HEK293 (cell line): ENCODE measurements around the gene TOP2A.
A peak's percentile ranks its signal among the peaks of the same experiment; 100 is the strongest.

Source experiments
- CTCF ChIA-PET: fragments of 350-600 bp; formaldehyde crosslinking; extraction: SDS; loops from one replicate; lab custom pipeline; 2021; ENCODE audit warnings: antibody characterized with exemption; lab: Yijun Ruan, JAX
- POLR2A ChIA-PET: fragments of 300-600 bp; formaldehyde crosslinking; extraction: SDS; loops from one replicate; lab custom pipeline; 2020; ENCODE audit warnings: antibody characterized with exemption, inconsistent platforms; lab: Yijun Ruan, JAX
- H3K27ac ChIP-seq: fragments of 200-500 bp; sonication (Bioruptor generic); 2 replicates; pipeline ENCODE4 v1.5.1; 2014; ENCODE audit warnings: low read depth, low read length, control low read depth, inconsistent platforms; ENCODE audit errors: extremely low read depth
- H3K36me3 ChIP-seq, 2 experiments: fragments of 200-500 bp in 1 of 2; sonication (Bioruptor generic) in 1 of 2; 1 replicate in 1 of 2; 2 replicates in 1 of 2; pipeline ENCODE4 v1.5.1; 2014 to 2017; ENCODE audit warnings: inconsistent platforms in 2 of 2, low read length in 2 of 2; ENCODE audit not compliant: control insufficient read depth in 2 of 2, insufficient read depth in 1 of 2
- H3K4me1 ChIP-seq: fragments of 200-500 bp; sonication (Bioruptor generic); 2 replicates; pipeline ENCODE4 v1.5.1; 2014; ENCODE audit warnings: mild to moderate bottlenecking, low read length, inconsistent platforms; ENCODE audit not compliant: control insufficient read depth, insufficient read depth
- H3K4me3 ChIP-seq: 2 replicates; pipeline ENCODE4 v1.5.1; 2011; ENCODE audit warnings: low read depth, mild to moderate bottlenecking, control low read depth, low read length, moderate library complexity
- H3K9me3 ChIP-seq: fragments of 200-500 bp; sonication (Bioruptor generic); 2 replicates; pipeline ENCODE4 v1.5.1; 2014; ENCODE audit warnings: low read depth, low read length, inconsistent platforms; ENCODE audit not compliant: control insufficient read depth, insufficient read depth
- EGR2 ChIP-seq: fragments of 450-650 bp; formaldehyde crosslinking; IDR thresholded peaks from 2 replicates; pipeline ENCODE4 v1.5.1; 2016; ENCODE audit warnings: low read depth, missing biosample characterization, missing genetic modification characterization
- GLIS1 ChIP-seq: fragments of 450-650 bp; formaldehyde crosslinking; IDR thresholded peaks from 2 replicates; pipeline ENCODE4 v1.5.1; 2016; ENCODE audit warnings: missing biosample characterization, missing genetic modification characterization
- IKZF3 ChIP-seq: fragments of 450-650 bp; IDR thresholded peaks from 2 replicates; pipeline ENCODE4 v1.5.0; 2018; ENCODE audit warnings: missing biosample characterization, mild to moderate bottlenecking, missing genetic modification characterization, moderate library complexity
- SCRT2 ChIP-seq: fragments of 450-650 bp; formaldehyde crosslinking; IDR thresholded peaks from 2 replicates; pipeline ENCODE4 v1.5.1; 2016; ENCODE audit warnings: missing biosample characterization, missing genetic modification characterization
- SETDB1 ChIP-seq: IDR thresholded peaks from one replicate; pipeline ENCODE4 v1.6.1; 2017; ENCODE audit warnings: mild to moderate bottlenecking, low read length, moderate library complexity, mixed read lengths; ENCODE audit not compliant: insufficient read length
- SP3 ChIP-seq: fragments of 450-650 bp; formaldehyde crosslinking; IDR thresholded peaks from 2 replicates; pipeline ENCODE4 v1.5.1; 2016; ENCODE audit warnings: missing biosample characterization, missing genetic modification characterization
- TRIM28 ChIP-seq: IDR thresholded peaks from 2 replicates; pipeline ENCODE4 v1.6.1; 2011; ENCODE audit warnings: low read length, control low read depth, borderline replicate concordance
- ZIC2 ChIP-seq: fragments of 450-650 bp; formaldehyde crosslinking; IDR thresholded peaks from 2 replicates; pipeline ENCODE4 v1.5.1; 2016; ENCODE audit warnings: missing biosample characterization, missing genetic modification characterization
- ZNF114 ChIP-seq: fragments of 450-650 bp; formaldehyde crosslinking; IDR thresholded peaks from 2 replicates; pipeline ENCODE4 v1.5.0; 2017; ENCODE audit warnings: missing biosample characterization, missing genetic modification characterization
- ZNF132 ChIP-seq: fragments of 450-650 bp; formaldehyde crosslinking; IDR thresholded peaks from 2 replicates; pipeline ENCODE4 v1.5.1; 2017; ENCODE audit warnings: missing biosample characterization, missing genetic modification characterization, borderline replicate concordance
- ZNF202 ChIP-seq: fragments of 450-650 bp; formaldehyde crosslinking; IDR thresholded peaks from 2 replicates; pipeline ENCODE4 v1.5.1; 2016; ENCODE audit warnings: missing biosample characterization, missing genetic modification characterization, borderline replicate concordance
- ZNF433 ChIP-seq: fragments of 450-650 bp; formaldehyde crosslinking; IDR thresholded peaks from 2 replicates; pipeline ENCODE4 v1.5.1; 2016; ENCODE audit warnings: missing biosample characterization, missing genetic modification characterization, low read depth
- ZNF473 ChIP-seq: fragments of 450-650 bp; formaldehyde crosslinking; IDR thresholded peaks from 2 replicates; pipeline ENCODE4 v1.5.1; 2017; ENCODE audit warnings: missing biosample characterization, missing genetic modification characterization
- ZNF548 ChIP-seq: fragments of 450-650 bp; formaldehyde crosslinking; IDR thresholded peaks from 2 replicates; pipeline ENCODE4 v1.5.1; 2016; ENCODE audit warnings: missing biosample characterization, missing genetic modification characterization
- ZNF624 ChIP-seq: fragments of 450-650 bp; formaldehyde crosslinking; IDR thresholded peaks from 2 replicates; pipeline ENCODE4 v1.5.1; 2017; ENCODE audit warnings: missing biosample characterization, missing genetic modification characterization
- ZNF660 ChIP-seq: fragments of 450-650 bp; IDR thresholded peaks from 2 replicates; pipeline ENCODE4 v1.5.1; 2018; ENCODE audit warnings: missing biosample characterization, mild to moderate bottlenecking, missing genetic modification characterization
- ZNF670 ChIP-seq: fragments of 450-650 bp; formaldehyde crosslinking; IDR thresholded peaks from 2 replicates; pipeline ENCODE4 v1.5.1; 2016; ENCODE audit warnings: missing biosample characterization, missing genetic modification characterization, low read depth
- ZNF701 ChIP-seq: fragments of 450-650 bp; formaldehyde crosslinking; IDR thresholded peaks from 2 replicates; pipeline ENCODE4 v1.5.1; 2016; ENCODE audit warnings: missing biosample characterization, missing genetic modification characterization
- ZNF792 ChIP-seq: fragments of 450-650 bp; formaldehyde crosslinking; IDR thresholded peaks from 2 replicates; pipeline ENCODE4 v1.5.1; 2016; ENCODE audit warnings: missing biosample characterization, missing genetic modification characterization
- ZNF830 ChIP-seq: fragments of 450-650 bp; IDR thresholded peaks from 2 replicates; pipeline ENCODE4 v1.5.0; 2018; ENCODE audit warnings: missing biosample characterization, missing genetic modification characterization, low read depth, mild to moderate bottlenecking, moderate library complexity
- ZXDB ChIP-seq: fragments of 450-650 bp; formaldehyde crosslinking; IDR thresholded peaks from 2 replicates; pipeline ENCODE4 v1.5.1; 2016; ENCODE audit warnings: missing biosample characterization, missing genetic modification characterization
- TF ChIP-seq, protein P1 (sequence below): fragments of 450-650 bp; formaldehyde crosslinking; IDR thresholded peaks from 2 replicates; pipeline ENCODE4 v1.5.1; 2016; ENCODE audit warnings: missing biosample characterization, missing genetic modification characterization
- TF ChIP-seq, protein P2 (sequence below): fragments of 450-650 bp; formaldehyde crosslinking; IDR thresholded peaks from 2 replicates; pipeline ENCODE4 v1.5.1; 2016; ENCODE audit warnings: missing biosample characterization, missing genetic modification characterization

TOP2A gene

DNA sequence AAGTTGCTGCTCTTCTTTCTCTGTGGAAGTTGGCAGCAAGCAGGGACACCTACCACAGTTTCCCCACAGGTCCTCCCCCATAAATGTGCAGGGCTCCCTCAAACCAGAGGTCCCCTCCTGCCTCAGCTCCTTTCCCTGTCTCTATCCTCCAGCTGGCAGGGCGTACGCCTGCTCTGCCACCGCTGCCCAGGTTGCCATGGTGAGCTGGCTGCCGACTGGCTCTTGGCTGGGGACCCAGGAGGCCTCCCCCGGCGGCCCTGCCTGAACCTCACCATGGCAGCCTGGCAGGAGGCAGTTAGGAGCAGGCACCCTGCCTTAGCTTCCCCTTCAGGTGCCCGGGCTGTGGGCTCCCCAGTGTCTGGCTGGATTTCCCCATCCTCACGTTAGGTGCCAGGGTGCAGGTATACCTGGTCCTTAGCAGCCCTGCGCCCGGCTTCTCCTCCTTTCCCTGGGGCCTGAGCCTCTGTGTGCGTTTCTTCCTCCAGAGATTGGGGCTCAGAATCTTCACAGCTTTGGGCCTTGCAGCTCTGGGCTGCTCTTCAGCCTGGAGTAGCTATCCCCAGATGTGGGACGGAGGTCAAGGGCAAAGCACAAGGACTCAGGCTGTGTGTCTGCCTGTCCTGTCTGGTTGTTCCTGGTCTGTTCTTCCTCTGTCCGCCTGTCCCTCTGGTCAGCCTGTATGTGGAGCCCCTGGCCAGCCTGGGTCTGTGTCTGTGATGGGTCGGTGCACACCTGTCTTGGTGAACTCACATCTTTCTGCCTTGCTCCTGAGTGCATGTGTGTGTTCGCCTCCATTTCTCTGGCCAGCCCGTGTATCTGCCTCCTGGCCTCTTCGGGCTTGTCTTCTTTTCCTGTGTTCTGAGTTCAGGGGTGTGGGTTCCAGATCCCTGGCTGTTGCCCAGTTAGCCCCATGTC, 68.9 kb downstream of the TOP2A start:
- no peak overlapping the region for H3K27ac ChIP-seq
- CTCF ChIA-PET: interaction anchor here (0.5 to 3.6 kb wide), 5 partner anchors 9 to 46 kb away, joined by 3 to 27 read pairs (median 4); no protein-coding TSS in a partner anchor
- H3K4me3 ChIP-seq: no peak overlapping the region
- TF ChIP-seq ZIC2 (0 out of 2 replicates have a peak, but pooled peaks have one; percentile 25), TRIM28 (no peak)
- TF ChIP-seq, all 188 proteins: peak for 1
- H3K9me3 ChIP-seq: no peaks in the 10 kb centered on the region
- H3K4me1 ChIP-seq: peaks cover 14% of the 10 kb centered on the region
- H3K36me3 ChIP-seq: peaks cover 6 to 42% of the 10 kb centered on the region in 2 experiments; a peak in 2 of 3 replicates
- POLR2A ChIA-PET: interaction anchor here (2.1 kb wide), 1 partner anchor 42 kb away, joined by 6 read pairs; no protein-coding TSS in a partner anchor

GRCh38 chr17:40348136-40348504, 69.6 kb downstream of the TOP2A start:
- Histone ChIP-seq H3K4me3 (no peak overlapping the region), H3K27ac (no peak overlapping the region), H3K4me1 (peaks cover 14% of the 10 kb centered on the region), H3K36me3 (peaks cover 6 to 41% of the 10 kb centered on the region in 2 experiments; a peak in 2 of 3 replicates), H3K9me3 (no peaks in the 10 kb centered on the region)
- TF ChIP-seq ZNF114 (tag by site-specific recombination) (no peak), ZNF701 (tag by site-specific recombination) (no peak), SETDB1 (no peak), IKZF3 (tag by site-specific recombination) (no peak)
- POLR2A ChIA-PET: interaction anchor here (2.1 kb wide), 1 partner anchor 41 kb away, joined by 6 read pairs; no protein-coding TSS in a partner anchor
- CTCF ChIA-PET: interaction anchor here (1.0 to 3.6 kb wide), 3 partner anchors 10 to 45 kb away, joined by 3 to 27 read pairs (median 5); no protein-coding TSS in a partner anchor

DNA sequence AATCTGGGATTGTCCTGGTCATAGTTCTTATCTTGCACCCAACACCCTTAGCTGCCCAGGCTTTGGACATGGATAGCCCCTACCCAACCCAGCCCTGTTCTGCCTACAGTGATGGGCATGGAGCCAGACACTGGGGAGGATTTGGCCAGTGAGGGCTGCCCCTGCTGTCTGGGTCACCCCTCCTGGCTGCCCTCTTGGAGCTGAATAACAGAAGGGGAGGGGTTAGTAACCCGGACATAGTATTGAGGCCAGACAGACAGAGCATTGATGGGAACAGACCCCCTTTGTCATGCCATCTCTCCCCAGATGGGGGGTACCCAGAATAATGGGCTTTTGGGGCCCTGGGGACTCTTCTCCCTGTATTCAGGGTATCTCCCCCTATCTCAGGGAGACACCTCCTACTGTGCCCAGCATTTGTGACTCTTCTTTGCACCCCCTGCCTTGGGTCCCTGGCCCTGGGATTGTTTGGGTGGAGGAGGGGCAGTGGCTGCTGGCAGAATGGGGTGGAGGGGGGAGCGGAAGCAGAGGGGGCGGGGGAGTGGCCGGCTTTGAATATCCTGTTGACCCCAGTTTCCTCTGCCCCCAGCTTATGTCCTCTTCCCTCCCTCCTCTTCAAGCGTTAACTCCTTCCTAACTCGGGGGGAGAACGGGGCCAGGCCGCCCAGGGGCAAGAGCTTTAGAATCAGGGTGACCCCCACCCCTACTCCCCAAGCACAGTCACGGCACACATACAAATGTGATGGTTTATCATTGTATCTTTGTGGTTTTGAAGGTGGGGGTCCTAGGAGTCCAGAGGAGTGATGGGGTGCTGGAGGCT, 70.2 kb downstream of the TOP2A start:
- CTCF ChIA-PET: interaction anchor here (0.5 to 5.3 kb wide), 6 partner anchors 9 to 73 kb away, joined by 3 to 67 read pairs (median 4); no protein-coding TSS in a partner anchor
- POLR2A ChIA-PET: interaction anchor here (2.1 kb wide), 1 partner anchor 41 kb away, joined by 6 read pairs; no protein-coding TSS in a partner anchor
- peaks cover 19% of the 10 kb centered on the region for H3K4me1 ChIP-seq

GRCh38 chr17:40346765-40347158, 70.9 kb downstream of the TOP2A start:
- peaks cover 22% of the 10 kb centered on the region for H3K4me1 ChIP-seq
- no peaks in the 10 kb centered on the region for H3K9me3 ChIP-seq
- CTCF ChIA-PET: interaction anchor here (1.0 to 5.3 kb wide), 5 partner anchors 9 to 44 kb away, joined by 4 to 67 read pairs (median 11); no protein-coding TSS in a partner anchor
- H3K4me3 ChIP-seq: no peak overlapping the region
- peaks cover 0 to 27% of the 10 kb centered on the region in 2 experiments; a peak in 2 of 3 replicates for H3K36me3 ChIP-seq
- H3K27ac ChIP-seq: no peak overlapping the region
- POLR2A ChIA-PET: interaction anchor here (2.0 kb wide), 1 partner anchor 7 kb away, joined by 7 read pairs; no protein-coding TSS in a partner anchor
- TF ChIP-seq EGR2 (tag by site-specific recombination): no peak
- no peak for TF ChIP-seq ZNF132 (tag by site-specific recombination)
- TF ChIP-seq SP3 (tag by site-specific recombination): no peak
- no peak for TF ChIP-seq ZNF660 (tag by site-specific recombination)
- TF ChIP-seq, protein P1, sequence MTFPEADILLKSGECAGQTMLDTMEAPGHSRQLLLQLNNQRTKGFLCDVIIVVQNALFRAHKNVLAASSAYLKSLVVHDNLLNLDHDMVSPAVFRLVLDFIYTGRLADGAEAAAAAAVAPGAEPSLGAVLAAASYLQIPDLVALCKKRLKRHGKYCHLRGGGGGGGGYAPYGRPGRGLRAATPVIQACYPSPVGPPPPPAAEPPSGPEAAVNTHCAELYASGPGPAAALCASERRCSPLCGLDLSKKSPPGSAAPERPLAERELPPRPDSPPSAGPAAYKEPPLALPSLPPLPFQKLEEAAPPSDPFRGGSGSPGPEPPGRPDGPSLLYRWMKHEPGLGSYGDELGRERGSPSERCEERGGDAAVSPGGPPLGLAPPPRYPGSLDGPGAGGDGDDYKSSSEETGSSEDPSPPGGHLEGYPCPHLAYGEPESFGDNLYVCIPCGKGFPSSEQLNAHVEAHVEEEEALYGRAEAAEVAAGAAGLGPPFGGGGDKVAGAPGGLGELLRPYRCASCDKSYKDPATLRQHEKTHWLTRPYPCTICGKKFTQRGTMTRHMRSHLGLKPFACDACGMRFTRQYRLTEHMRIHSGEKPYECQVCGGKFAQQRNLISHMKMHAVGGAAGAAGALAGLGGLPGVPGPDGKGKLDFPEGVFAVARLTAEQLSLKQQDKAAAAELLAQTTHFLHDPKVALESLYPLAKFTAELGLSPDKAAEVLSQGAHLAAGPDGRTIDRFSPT: no peak
- no peak for TF ChIP-seq ZNF830 (tag by site-specific recombination)
- no peak for TF ChIP-seq ZXDB (tag by site-specific recombination)
- no peak for TF ChIP-seq ZNF202 (tag by site-specific recombination)
- TF ChIP-seq ZNF670 (tag by site-specific recombination): no peak
- no peak for TF ChIP-seq ZNF433 (tag by site-specific recombination)
- TF ChIP-seq ZNF792: no peak
- no peak for TF ChIP-seq ZNF624 (tag by site-specific recombination)
- no peak for TF ChIP-seq ZNF548 (tag by site-specific recombination)
- no peak for TF ChIP-seq SETDB1
- TF ChIP-seq TRIM28: no peak
- TF ChIP-seq, protein P2, sequence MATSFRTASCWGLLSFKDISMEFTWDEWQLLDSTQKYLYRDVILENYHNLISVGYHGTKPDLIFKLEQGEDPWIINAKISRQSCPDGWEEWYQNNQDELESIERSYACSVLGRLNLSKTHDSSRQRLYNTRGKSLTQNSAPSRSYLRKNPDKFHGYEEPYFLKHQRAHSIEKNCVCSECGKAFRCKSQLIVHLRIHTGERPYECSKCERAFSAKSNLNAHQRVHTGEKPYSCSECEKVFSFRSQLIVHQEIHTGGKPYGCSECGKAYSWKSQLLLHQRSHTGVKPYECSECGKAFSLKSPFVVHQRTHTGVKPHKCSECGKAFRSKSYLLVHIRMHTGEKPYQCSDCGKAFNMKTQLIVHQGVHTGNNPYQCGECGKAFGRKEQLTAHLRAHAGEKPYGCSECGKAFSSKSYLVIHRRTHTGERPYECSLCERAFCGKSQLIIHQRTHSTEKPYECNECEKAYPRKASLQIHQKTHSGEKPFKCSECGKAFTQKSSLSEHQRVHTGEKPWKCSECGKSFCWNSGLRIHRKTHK (tag by site-specific recombination): no peak

More for the DNA sequence above, 70.2 kb downstream of the TOP2A start:
- no peak overlapping the region for H3K4me3 ChIP-seq
- TF ChIP-seq ZNF473 (tag by site-specific recombination) (no peak), GLIS1 (tag by site-specific recombination) (peak; percentile 55), SCRT2 (tag by site-specific recombination) (no peak)
- no peaks in the 10 kb centered on the region for H3K9me3 ChIP-seq
- H3K27ac ChIP-seq: no peak overlapping the region
- peaks cover 3 to 35% of the 10 kb centered on the region in 2 experiments; a peak in 2 of 3 replicates for H3K36me3 ChIP-seq
